Loucy (cell line): Measurements from ENCODE around the gene ZC3HAV1.

ENCODE experiments used
- CTCF ChIP-seq: fragments of 200-600 bp; sonication (generic); conservative IDR thresholded peaks from 2 replicates; pipeline ENCODE4 v1.5.1; 2014; ENCODE audit warnings: mild to moderate bottlenecking, antibody characterized with exemption, low read length
- EZH2phosphoT487 ChIP-seq: fragments of 200-600 bp; IDR thresholded peaks from 2 replicates; pipeline ENCODE4 v1.6.1; 2018; ENCODE audit warnings: antibody characterized with exemption, mild to moderate bottlenecking, moderate library complexity, borderline replicate concordance

GRCh38 chr7:139049111-139049510 lies 60.4 kb downstream of the ZC3HAV1 start:
- TF ChIP-seq CTCF: no peak
- TF ChIP-seq EZH2phosphoT487: no peak
